GM06990 (cell line): ENCODE measurements around the gene RIPOR3.

Experiments
- DNase-seq: peaks from one replicate; pipeline ENCODE4 v3.0.0-alpha.2; 2011; ENCODE audit not compliant: insufficient read length; ENCODE audit errors: extremely low read depth
- H3K27me3 ChIP-seq: replicated peaks from 2 replicates; pipeline ENCODE4 v1.6.0; 2011; ENCODE audit warnings: low read length; ENCODE audit not compliant: control insufficient read depth, insufficient read depth
- H3K36me3 ChIP-seq: 2 replicates; pipeline ENCODE4 v1.5.1; 2011; ENCODE audit warnings: low read length; ENCODE audit not compliant: control insufficient read depth, insufficient read depth
- H3K4me3 ChIP-seq: replicated peaks from 2 replicates; pipeline ENCODE4 v1.5.1; 2011; ENCODE audit warnings: low read depth, mild to moderate bottlenecking, control low read depth, low read length
- CTCF ChIP-seq: IDR thresholded peaks from 2 replicates; pipeline ENCODE4 v1.5.1; 2011; ENCODE audit warnings: low read length, control low read depth, mild to moderate bottlenecking, inconsistent platforms; ENCODE audit not compliant: insufficient read depth, poor library complexity, severe bottlenecking

RIPOR3 gene

GRCh38 chr20:50630578-50631263, 60.6 kb downstream of the RIPOR3 start:
- H3K4me3 ChIP-seq: no peak overlapping the region
- no peaks in the 10 kb centered on the region; the same call in 1 of the 2 replicates for H3K27me3 ChIP-seq
- DNase-seq: no peak
- TF ChIP-seq CTCF: no peak
- H3K36me3 ChIP-seq: no peaks in the 10 kb centered on the region

- no peak for DNase-seq
- Histone ChIP-seq H3K4me3 (no peak overlapping the region), H3K36me3 (no peaks in the 10 kb centered on the region), H3K27me3 (no peaks in the 10 kb centered on the region; the same call in none of the 2 replicates)
- TF ChIP-seq CTCF: no peak
Observed at GRCh38 chr20:50629670-50630045, 61.7 kb downstream of the RIPOR3 start.

GRCh38 chr20:50628853-50629669, 62.3 kb downstream of the RIPOR3 start:
- Histone ChIP-seq H3K4me3 (no peak overlapping the region), H3K36me3 (no peaks in the 10 kb centered on the region), H3K27me3 (no peaks in the 10 kb centered on the region; the same call in none of the 2 replicates)
- no peak for TF ChIP-seq CTCF
- no peak for DNase-seq

GRCh38 chr20:50628332-50628731, 63.0 kb downstream of the RIPOR3 start:
- Histone ChIP-seq H3K36me3 (no peaks in the 10 kb centered on the region), H3K27me3 (no peaks in the 10 kb centered on the region; the same call in none of the 2 replicates), H3K4me3 (no peak overlapping the region)
- no peak for DNase-seq
- TF ChIP-seq CTCF: no peak

- Histone ChIP-seq H3K4me3 (no peak overlapping the region), H3K27me3 (no peaks in the 10 kb centered on the region; the same call in none of the 2 replicates), H3K36me3 (no peaks in the 10 kb centered on the region)
- no peak for TF ChIP-seq CTCF
- no peak for DNase-seq
Observed at GRCh38 chr20:50627747-50628146, 63.6 kb downstream of the RIPOR3 start.
